IPS-20b (cell line): ENCODE measurements around the gene PLPP3.

ENCODE experiments used
- H3K27ac ChIP-seq: one replicate; pipeline ENCODE4 v1.5.1; 2013; ENCODE audit warnings: low read length
- H3K27me3 ChIP-seq: 2 replicates; pipeline ENCODE4 v1.6.1; 2013; ENCODE audit warnings: mild to moderate bottlenecking, low read length, inconsistent platforms; ENCODE audit not compliant: insufficient read depth
- H3K36me3 ChIP-seq: 2 replicates; pipeline ENCODE4 v1.6.1; 2013; ENCODE audit warnings: low read depth, mild to moderate bottlenecking, inconsistent platforms, low read length, moderate library complexity; ENCODE audit not compliant: insufficient read depth
- H3K4me1 ChIP-seq: 2 replicates; pipeline ENCODE4 v1.6.1; 2013; ENCODE audit warnings: mild to moderate bottlenecking, control low read depth, inconsistent platforms, low read length, moderate library complexity; ENCODE audit not compliant: insufficient read depth
- H3K4me3 ChIP-seq: 2 replicates; pipeline ENCODE4 v1.5.1; 2013; ENCODE audit warnings: mild to moderate bottlenecking, low read length, inconsistent platforms
- H3K9ac ChIP-seq: 2 replicates; pipeline ENCODE4 v1.6.1; 2013; ENCODE audit warnings: low read depth, mild to moderate bottlenecking, inconsistent platforms, low read length, moderate library complexity
- H3K9me3 ChIP-seq: 2 replicates; pipeline ENCODE4 v1.6.1; 2013; ENCODE audit warnings: mild to moderate bottlenecking, low read depth, low read length, inconsistent platforms; ENCODE audit not compliant: insufficient read depth

PLPP3 gene

DNA sequence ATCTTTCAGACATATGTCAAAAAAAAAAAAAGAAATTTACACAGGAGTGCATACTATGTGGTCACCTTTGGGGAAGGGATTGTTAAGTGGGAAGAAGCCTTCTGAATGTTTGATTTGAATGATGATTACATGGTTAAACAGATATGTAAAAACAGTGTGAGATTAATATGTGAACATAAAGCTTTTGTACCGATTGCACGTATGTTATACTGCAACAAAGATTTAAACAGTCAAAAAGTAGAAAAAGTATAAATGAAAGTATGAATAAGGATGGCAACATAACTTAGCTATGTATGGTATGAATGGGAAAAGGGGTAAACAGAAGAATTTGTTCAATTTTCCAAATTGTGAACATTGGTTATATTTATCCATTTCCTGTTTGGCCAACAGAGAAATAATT lies 10.0 kb upstream of the PLPP3 start:
- Histone ChIP-seq H3K27ac (no peak overlapping the region), H3K27me3 (no peaks in the 10 kb centered on the region), H3K4me3 (no peak overlapping the region), H3K4me1 (no peaks in the 10 kb centered on the region; the same call in 1 of the 2 replicates), H3K9me3 (no peaks in the 10 kb centered on the region), H3K9ac (no peak overlapping the region), H3K36me3 (no peaks in the 10 kb centered on the region)

DNA sequence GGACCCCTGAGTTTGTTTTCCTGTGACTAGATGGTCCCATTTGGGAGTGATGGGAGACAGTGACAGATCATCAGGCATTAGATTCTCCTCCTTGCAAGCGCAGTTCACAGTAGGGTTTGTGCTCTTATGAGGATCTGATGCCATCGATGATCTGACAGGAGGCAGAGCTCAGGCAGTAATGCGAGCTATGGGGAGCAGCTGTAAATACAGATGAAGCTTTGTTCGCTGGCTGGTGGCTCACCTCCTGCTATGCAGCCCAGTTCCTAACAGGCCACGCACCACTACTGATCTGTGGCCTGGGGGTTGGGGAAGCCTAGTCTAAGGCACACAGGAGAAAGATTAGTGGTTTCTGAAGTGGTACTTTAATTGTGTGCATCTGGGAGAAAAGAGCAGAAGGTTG lies 7.1 kb upstream of the PLPP3 start:
- Histone ChIP-seq H3K4me3 (no peak overlapping the region), H3K27me3 (no peaks in the 10 kb centered on the region), H3K36me3 (no peaks in the 10 kb centered on the region), H3K9me3 (no peaks in the 10 kb centered on the region), H3K4me1 (no peaks in the 10 kb centered on the region; the same call in 1 of the 2 replicates), H3K27ac (no peak overlapping the region), H3K9ac (no peak overlapping the region)

DNA sequence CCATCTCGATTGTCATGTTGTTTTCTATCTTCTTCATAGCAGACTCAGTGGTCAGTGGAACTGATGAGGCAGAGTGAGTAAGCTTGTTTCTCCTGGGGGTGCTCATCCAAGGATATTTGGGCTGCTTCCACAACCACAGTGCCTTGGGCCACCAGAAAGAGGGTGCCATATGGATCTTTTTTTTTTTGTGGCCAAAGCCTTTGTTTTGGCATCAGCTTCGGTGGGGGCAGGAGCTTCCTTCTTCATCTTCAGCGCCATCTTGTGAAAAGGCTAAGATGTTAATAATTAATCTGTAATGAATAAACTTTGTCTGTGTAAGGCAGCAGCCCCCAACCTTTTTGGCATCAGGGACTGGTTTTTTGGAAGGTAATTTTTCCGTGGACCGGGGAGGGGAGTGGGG lies 6.6 kb upstream of the PLPP3 start:
- Histone ChIP-seq H3K4me1 (no peaks in the 10 kb centered on the region; the same call in 1 of the 2 replicates), H3K9ac (no peak overlapping the region), H3K27ac (no peak overlapping the region), H3K9me3 (no peaks in the 10 kb centered on the region), H3K4me3 (no peak overlapping the region), H3K36me3 (no peaks in the 10 kb centered on the region), H3K27me3 (no peaks in the 10 kb centered on the region)

DNA sequence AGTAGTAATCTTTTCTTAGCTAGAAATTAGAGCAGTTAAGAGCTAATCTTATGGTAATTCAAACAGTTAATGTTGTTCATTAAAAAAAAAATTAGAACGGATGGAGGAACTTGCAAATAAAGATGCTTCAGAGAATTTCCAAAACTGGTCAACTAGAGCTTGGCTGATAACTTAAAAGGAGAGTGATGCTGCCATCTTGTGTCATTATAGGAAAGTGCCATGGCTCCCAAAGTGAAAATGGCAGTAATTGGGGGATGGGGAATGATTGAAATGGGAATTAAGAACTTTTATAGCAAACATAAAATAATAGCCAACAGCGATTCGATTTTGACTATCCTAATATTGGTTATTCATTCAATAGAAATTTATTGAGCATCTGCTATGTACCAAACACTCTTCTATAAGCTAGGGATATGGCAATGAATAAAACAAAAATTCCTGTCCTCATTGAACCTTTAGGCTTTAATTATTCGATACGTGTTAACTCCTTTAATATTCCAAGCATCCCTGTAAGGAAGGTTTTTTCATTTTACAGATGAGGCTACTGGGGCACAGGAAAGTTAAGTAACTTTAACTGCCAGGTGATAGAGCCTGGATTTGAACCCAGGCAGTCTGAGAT lies 5.7 kb upstream of the PLPP3 start:
- Histone ChIP-seq H3K9me3 (no peaks in the 10 kb centered on the region), H3K4me1 (peaks cover 2% of the 10 kb centered on the region; the same call in 1 of the 2 replicates), H3K27me3 (no peaks in the 10 kb centered on the region), H3K9ac (no peak overlapping the region), H3K27ac (no peak overlapping the region), H3K36me3 (no peaks in the 10 kb centered on the region), H3K4me3 (no peak overlapping the region)

DNA sequence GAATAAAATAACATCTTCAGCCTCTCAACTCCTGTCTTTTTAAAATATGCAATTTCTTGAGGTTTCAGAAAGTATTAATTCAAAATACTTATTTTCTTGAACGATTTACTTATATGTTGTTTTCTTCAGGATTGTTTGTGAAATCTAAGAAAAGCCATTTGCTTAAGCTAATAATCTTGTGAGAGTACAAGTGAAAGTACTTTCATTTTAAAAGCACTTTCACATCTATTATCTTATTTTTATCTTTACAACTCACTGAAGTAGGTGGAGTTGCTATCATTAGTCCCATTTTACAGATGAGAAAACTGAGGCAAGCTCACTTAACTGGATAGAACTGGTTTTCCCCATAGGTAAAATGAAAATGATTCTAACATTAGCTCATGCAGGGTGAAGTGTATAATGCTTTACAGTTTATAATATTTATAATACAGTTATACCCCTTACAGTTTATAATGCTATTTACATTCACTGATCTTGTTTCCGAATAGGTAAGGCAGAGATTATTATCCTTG lies 4.7 kb upstream of the PLPP3 start:
- no peaks in the 10 kb centered on the region for H3K36me3 ChIP-seq
- H3K4me1 ChIP-seq = peaks cover 5% of the 10 kb centered on the region; the same call in 1 of the 2 replicates
- H3K27me3 ChIP-seq = no peaks in the 10 kb centered on the region
- H3K27ac ChIP-seq = no peak overlapping the region
- H3K9me3 ChIP-seq = no peaks in the 10 kb centered on the region
- H3K9ac ChIP-seq = no peak overlapping the region
- H3K4me3 ChIP-seq = no peak overlapping the region

DNA sequence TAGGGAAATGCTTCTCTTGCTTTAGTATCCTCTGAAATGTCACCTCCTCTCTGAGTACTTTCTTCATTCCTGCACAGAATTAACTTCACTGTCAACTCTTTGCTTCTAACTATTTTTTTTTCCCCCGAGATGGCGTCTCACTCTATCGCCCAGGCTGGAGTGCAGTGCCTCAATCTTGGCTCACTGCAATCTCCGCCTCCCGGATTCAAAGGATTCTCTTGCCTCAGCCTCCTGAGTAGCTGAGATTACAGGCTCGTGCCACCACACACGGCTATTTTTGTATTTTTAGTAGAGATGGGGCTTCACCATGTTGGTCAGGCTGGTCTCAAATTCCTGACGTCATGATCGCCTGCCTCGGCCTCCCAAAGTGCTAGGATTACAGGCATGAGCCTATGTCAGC lies 1.4 kb upstream of the PLPP3 start:
- Histone ChIP-seq H3K4me1 (peaks cover 16% of the 10 kb centered on the region), H3K27ac (no peak overlapping the region), H3K4me3 (no peak overlapping the region), H3K27me3 (no peaks in the 10 kb centered on the region), H3K9me3 (no peaks in the 10 kb centered on the region), H3K9ac (no peak overlapping the region), H3K36me3 (no peaks in the 10 kb centered on the region)

DNA sequence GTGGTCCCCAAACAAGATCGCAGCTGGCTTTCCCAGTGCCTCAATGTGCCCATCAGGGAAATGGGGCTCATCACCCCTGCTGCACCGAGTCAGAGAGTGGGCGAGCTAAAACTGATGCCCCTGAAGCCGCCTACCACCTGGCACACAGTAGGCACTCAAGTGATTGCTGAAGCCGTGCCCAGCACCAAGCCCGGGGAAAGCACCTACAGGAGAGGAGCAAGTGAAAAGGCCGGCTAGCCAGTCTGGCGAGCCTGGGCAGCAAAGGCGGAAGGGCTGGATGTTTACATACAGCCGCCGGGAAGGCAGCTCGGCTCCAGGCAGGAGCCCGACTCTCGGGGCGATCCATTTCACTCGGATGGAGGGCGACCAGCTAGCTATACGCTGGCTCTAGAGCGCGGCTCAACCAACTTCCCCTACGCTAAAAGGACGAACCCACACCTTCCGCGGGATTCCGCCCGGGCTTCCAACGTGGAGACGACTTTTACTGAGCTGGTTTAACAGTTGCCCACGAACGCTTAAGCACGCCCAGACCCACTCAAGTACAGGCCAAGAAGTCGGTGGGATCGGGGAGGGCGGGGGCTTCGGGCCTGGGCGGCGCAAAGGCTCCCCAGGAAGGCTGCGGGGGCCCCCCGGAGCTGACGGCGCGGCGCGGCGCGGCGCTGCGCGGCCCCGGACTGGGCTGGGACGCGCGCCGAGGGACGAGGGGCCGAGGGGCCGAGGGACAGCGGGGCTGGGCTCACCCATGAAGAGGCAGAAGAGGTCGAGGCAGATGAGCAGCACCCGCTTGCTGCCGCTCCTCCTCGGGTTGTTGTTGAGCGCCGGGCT lies 1.0 kb downstream of the PLPP3 start:
- Histone ChIP-seq H3K4me3 (peak overlapping the region; percentile 90), H3K4me1 (peaks cover 30% of the 10 kb centered on the region), H3K36me3 (peaks cover 3% of the 10 kb centered on the region; the same call in 1 of the 2 replicates), H3K9ac (peak overlapping the region; percentile 89), H3K27ac (no peak overlapping the region), H3K9me3 (no peaks in the 10 kb centered on the region), H3K27me3 (no peaks in the 10 kb centered on the region)

DNA sequence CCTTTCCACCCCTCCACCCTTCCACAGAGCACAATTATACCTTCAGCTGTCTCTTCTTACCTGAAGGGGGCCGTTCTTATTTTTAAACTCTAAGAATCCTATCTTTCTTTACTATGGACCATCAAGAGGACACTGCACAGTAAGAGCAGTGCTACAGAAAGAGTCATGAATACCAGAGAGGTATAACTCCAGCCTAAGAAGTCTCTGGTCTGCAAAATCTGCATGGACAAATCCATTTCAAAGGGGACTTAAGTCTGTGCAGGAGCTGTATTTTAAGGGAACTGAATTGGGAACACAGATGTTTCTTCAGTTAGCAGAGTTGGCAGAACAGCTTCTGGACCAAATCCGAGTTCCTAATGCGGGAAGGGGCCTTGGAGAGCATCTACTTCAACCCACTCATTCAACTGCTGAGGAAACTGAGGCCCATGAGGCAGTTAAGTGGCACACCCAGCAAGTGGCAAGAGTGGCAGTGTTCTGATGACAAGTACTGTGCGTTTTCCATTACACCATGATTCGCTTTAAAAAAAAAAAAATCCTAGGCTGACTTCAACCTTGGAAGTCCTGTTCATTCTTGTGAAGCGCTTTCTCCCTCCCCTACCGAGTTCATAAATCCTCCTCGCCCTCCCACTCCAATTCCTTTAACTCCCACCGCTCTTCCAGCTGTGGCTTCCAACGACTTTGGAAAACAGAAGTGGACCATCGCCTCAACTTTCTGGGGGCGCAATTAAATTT lies 1.8 kb downstream of the PLPP3 start:
- Histone ChIP-seq H3K27ac (no peak overlapping the region), H3K27me3 (no peaks in the 10 kb centered on the region), H3K4me3 (peak overlapping the region; percentile 90), H3K9me3 (no peaks in the 10 kb centered on the region), H3K4me1 (peaks cover 38% of the 10 kb centered on the region), H3K9ac (peak overlapping the region; percentile 89), H3K36me3 (peaks cover 5% of the 10 kb centered on the region; the same call in 1 of the 2 replicates)

DNA sequence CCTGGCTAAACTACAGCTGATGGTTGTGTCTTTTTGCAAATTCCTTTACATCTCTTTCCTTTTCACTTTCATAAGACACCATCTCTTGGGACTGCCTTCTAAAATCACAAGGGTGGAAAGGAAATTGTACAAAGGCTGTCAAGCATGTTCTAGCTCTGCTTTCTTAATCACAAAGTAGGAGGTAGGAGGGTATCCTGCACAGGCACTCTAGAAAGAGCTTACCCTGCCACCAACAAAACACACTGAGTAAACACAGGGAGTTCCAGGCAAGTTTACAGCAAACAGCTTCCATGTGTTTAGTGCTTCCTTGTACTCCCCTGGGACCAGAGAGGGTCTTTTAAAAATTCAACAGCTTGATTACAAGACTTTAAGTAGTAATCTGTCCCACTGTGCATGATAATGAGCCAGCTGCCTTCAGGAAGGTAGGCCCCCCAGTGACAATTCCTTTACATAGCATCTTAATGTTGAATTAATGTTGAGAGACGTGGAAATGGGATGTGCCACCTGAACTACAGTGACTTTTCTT lies 2.4 kb downstream of the PLPP3 start:
- Histone ChIP-seq H3K27me3 (no peaks in the 10 kb centered on the region), H3K9ac (peak overlapping the region; percentile 89), H3K4me3 (peak overlapping the region; percentile 90), H3K27ac (no peak overlapping the region), H3K36me3 (peaks cover 5% of the 10 kb centered on the region; the same call in 1 of the 2 replicates), H3K9me3 (no peaks in the 10 kb centered on the region), H3K4me1 (peaks cover 42% of the 10 kb centered on the region)

DNA sequence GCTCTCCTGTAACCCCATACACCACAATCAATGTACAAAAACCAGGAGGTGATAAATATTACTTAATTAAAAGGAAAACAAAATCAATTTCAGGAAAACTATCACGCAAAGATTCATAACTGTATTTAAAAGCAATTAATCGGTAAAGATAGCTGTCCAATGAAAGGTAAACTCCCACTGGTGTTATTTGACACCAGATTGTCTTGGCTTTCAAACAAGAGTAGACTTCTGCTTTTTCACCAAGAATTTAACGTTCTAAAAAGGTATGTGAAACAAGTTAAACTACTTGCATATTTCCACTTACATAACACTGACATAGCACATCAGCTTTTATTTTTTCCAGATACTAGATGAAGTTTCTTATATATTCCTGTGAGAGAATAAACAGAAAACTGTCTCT lies 3.5 kb downstream of the PLPP3 start:
- H3K36me3 ChIP-seq = peaks cover 5% of the 10 kb centered on the region; the same call in 1 of the 2 replicates

DNA sequence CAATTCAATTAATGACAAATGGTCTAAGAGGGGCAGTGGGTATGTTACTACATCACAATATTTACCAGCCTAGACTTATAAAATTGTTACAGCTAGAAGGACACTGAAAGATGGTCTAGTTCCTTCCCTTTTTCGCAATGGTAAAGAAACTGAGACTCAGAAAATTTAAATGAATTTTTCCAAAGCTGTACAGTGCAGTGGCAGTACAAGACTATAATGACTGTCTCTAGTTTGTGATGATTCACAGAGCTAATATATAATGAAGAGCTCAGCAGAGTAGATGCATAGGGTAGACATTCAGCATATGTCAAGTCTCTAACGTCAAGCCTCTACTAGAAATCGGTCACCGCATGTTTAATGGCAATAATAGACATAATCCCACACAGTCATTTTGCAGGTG lies 4.6 kb downstream of the PLPP3 start:
- Histone ChIP-seq H3K9me3 (no peaks in the 10 kb centered on the region), H3K27ac (no peak overlapping the region), H3K4me3 (peak overlapping the region; percentile 90), H3K4me1 (peaks cover 58% of the 10 kb centered on the region), H3K36me3 (peaks cover 5% of the 10 kb centered on the region; the same call in 1 of the 2 replicates), H3K27me3 (no peaks in the 10 kb centered on the region), H3K9ac (no peak overlapping the region; the same call in 1 of the 2 replicates)

More for the DNA sequence above, 3.5 kb downstream of the PLPP3 start:
- no peaks in the 10 kb centered on the region for H3K9me3 ChIP-seq
- H3K27ac ChIP-seq = no peak overlapping the region
- H3K4me3 ChIP-seq = peak overlapping the region; percentile 90
- H3K4me1 ChIP-seq = peaks cover 52% of the 10 kb centered on the region
- H3K27me3 ChIP-seq = no peaks in the 10 kb centered on the region
- H3K9ac ChIP-seq = peak overlapping the region; percentile 89; the same call in 1 of the 2 replicates
